ENCODE data around the gene LRGUK. TPM values are rescaled to one million over a fixed set of nuclear protein-coding genes. Genes with fewer than 3 reads are reported as not detected.

LRGUK gene
- total and polyA plus RNA-seq, 2 of the 8 experiments (the other 6 are each of a cell fraction or from before 2014, with no cell fraction given): 1.5 to 3.6 TPM

GRCh38 chr7:134105841-134106240 lies 21.3 kb upstream of the LRGUK start:
- no peak overlapping the region for H4K91ac ChIP-seq (replicated peaks; ENCODE audit: insufficient read length, low read length)
- no peak overlapping the region for H2BK120ac ChIP-seq (replicated peaks; ENCODE audit: low read depth, low read length)
- ChIA-PET CTCF (ENCODE audit: partially characterized antibody) (no interaction called here), POLR2A (ENCODE audit: partially characterized antibody) (no interaction called here)
- no peak overlapping the region for H3K23ac ChIP-seq (ENCODE audit: insufficient read length)
- no peak overlapping the region for H2AFZ ChIP-seq (ENCODE audit: low read length)
- no peaks in the 10 kb centered on the region for H3K79me2 ChIP-seq (ENCODE audit: control insufficient read depth in 1 of 2, insufficient read depth in 2 of 2, low read length in 2 of 2)
- no peaks in the 10 kb centered on the region for H3K9me3 ChIP-seq (ENCODE audit: insufficient read depth in 2 of 2, low read depth in 1 of 2, low read length in 1 of 2)
- H3K4ac ChIP-seq (replicated peaks; ENCODE audit: insufficient read length, low read depth, low read length): no peak overlapping the region
- no peak overlapping the region for H2BK15ac ChIP-seq (ENCODE audit: low read length)
- no peak overlapping the region for H3K4me2 ChIP-seq (ENCODE audit: insufficient read depth in 1 of 2, low read depth in 2 of 2, low read length in 2 of 2)
- H3K79me1 ChIP-seq (ENCODE audit: low read depth, low read length): no peaks in the 10 kb centered on the region
- H4K8ac ChIP-seq (ENCODE audit: extremely low read depth, insufficient read depth, low read length): no peak overlapping the region
- no peak for DNase-seq (ENCODE audit: low read depth in 1 of 2, low spot score in 2 of 2)
- H3K4me1 ChIP-seq (replicated peaks in 1 of 4; ENCODE audit: control insufficient read depth in 3 of 4, insufficient read depth in 4 of 4, low read length in 3 of 4): no peaks in the 10 kb centered on the region
- H3K27me3 ChIP-seq (replicated peaks in 1 of 4; ENCODE audit: control insufficient read depth in 3 of 4, extremely low read depth in 1 of 4, insufficient read depth in 3 of 4, low read length in 3 of 4): no peaks in the 10 kb centered on the region
- no peak overlapping the region for H3K9ac ChIP-seq (replicated peaks in 1 of 4; ENCODE audit: extremely low read depth in 1 of 4, low read depth in 3 of 4, low read length in 3 of 4)
- no peaks in the 10 kb centered on the region for H3K36me3 ChIP-seq (ENCODE audit: control insufficient read depth in 2 of 4, insufficient read depth in 4 of 4, low read length in 3 of 4)
- no peak for FAIRE-seq
- no peak overlapping the region for H3K14ac ChIP-seq (ENCODE audit: insufficient read length)
- no peak overlapping the region for H3K4me3 ChIP-seq (ENCODE audit: extremely low read depth in 1 of 4, insufficient read depth in 2 of 4, low read depth in 3 of 4, low read length in 4 of 4)
- H2BK5ac ChIP-seq (ENCODE audit: low read depth, low read length): no peak overlapping the region
- no peak overlapping the region for H3K27ac ChIP-seq (ENCODE audit: low read depth, low read length)
- H3K23me2 ChIP-seq (ENCODE audit: low read depth, low read length): no peaks in the 10 kb centered on the region
- no peak overlapping the region for H3K56ac ChIP-seq (replicated peaks; ENCODE audit: insufficient read length, low read depth, low read length)
- H4K5ac ChIP-seq (ENCODE audit: insufficient read length, low read depth, low read length): no peak overlapping the region
- no peak overlapping the region for H3K18ac ChIP-seq (ENCODE audit: extremely low read depth, low read length)
- no peak overlapping the region for H2BK12ac ChIP-seq (ENCODE audit: low read depth, low read length)
- no peaks in the 10 kb centered on the region for H4K20me1 ChIP-seq (replicated peaks in 1 of 2; ENCODE audit: control insufficient read depth in 1 of 2, insufficient read depth in 2 of 2, low read length in 2 of 2)
- H2AK5ac ChIP-seq (ENCODE audit: low read depth, low read length): no peak overlapping the region
- 89% methylated on average over 3 of the region's 5 CpGs; no CpG with 5 or more reads in 1 of the 2 experiments for WGBS, 2 experiments (ENCODE audit: extremely low coverage in 1 of 2, insufficient coverage in 1 of 2, insufficient read length in 1 of 2, insufficient replicate concordance in 2 of 2, low coverage in 1 of 2, low lambda C conversion rate in 2 of 2, missing lambda C conversion rate in 1 of 2)
- TF ChIP-seq CBX8 (IDR thresholded peaks at IDR 0.05; ENCODE audit: borderline replicate concordance, low read depth, low read length) (no peak), EZH2 (IDR thresholded peaks at IDR 0.05; ENCODE audit: low read depth, low read length, severe bottlenecking) (no peak), JUND (IDR thresholded peaks at IDR 0.05; ENCODE audit: low read length) (no peak), TAF1 (IDR thresholded peaks at IDR 0.05; ENCODE audit: low read depth, low read length) (no peak), EGR1 (IDR thresholded peaks at IDR 0.05; ENCODE audit: borderline replicate concordance, low read depth, low read length) (no peak), ASH2L (IDR thresholded peaks at IDR 0.05; ENCODE audit: low read length) (no peak), ATF2 (IDR thresholded peaks at IDR 0.05; ENCODE audit: low read length) (no peak)
- no peak overlapping the region for H2BK20ac ChIP-seq (ENCODE audit: low read length)
